A549 (cell line): ENCODE measurements around the gene SLC39A2. TPM values are rescaled to one million over a fixed set of nuclear protein-coding genes. Genes with fewer than 3 reads are reported as not detected.
"Not testable (repeated sequence)": the region's sequence is repeated elsewhere in the genome, so short reads cannot be mapped to it uniquely, and the experiment has no call there.

Source experiments
- ATAC-seq, 2 experiments: fragments of 200-7000 bp in 1 of 2; fragments of >200 bp in 1 of 2; cut with Nextera tagmentation in 1 of 2; cut with Tn5 transposase in 1 of 2; 3 replicates each; pipeline versions ENCODE4 v1.8.0 to v1.9.1; 2018 to 2020; ENCODE audit warnings: mild to moderate bottlenecking in 1 of 2, moderate library complexity in 1 of 2
- CTCF ChIA-PET: fragments of 300-600 bp; sonication (Branson Sonifier 250); formaldehyde crosslinking; extraction: SDS; loops from one replicate; lab custom pipeline; 2021; ENCODE audit warnings: antibody characterized with exemption, inconsistent platforms; lab: Yijun Ruan, JAX
- POLR2A ChIA-PET: fragments of 350-600 bp; formaldehyde crosslinking; extraction: SDS; loops from one replicate; lab custom pipeline; 2021; ENCODE audit warnings: antibody characterized with exemption, inconsistent platforms; lab: Yijun Ruan, JAX
- DNase-seq, 2 experiments: peaks; one replicate each; pipeline versions ENCODE4 v3.0.0 to v3.0.0-alpha.2; 2011 to 2016; ENCODE audit warnings: low read depth in 1 of 2, low spot score in 1 of 2
- FAIRE-seq: peaks from 2 replicates; lab custom pipeline; 2011; peaks lifted over from hg19 to GRCh38; lab: Jason Lieb, UNC
- H3K27ac ChIP-seq, 2 experiments: fragments of >200 bp; sonication (Bioruptor Twin); formaldehyde crosslinking; 3 replicates each; pipeline ENCODE4 v1.5.1; 2016 to 2017
- H3K4me1 ChIP-seq: fragments of >200 bp; sonication (Bioruptor Twin); formaldehyde crosslinking; 3 replicates; pipeline ENCODE4 v1.6.1; 2016
- H3K4me2 ChIP-seq: fragments of >200 bp; sonication (Bioruptor Twin); formaldehyde crosslinking; 3 replicates; pipeline ENCODE4 v1.6.1; 2016
- H3K4me3 ChIP-seq: fragments of >200 bp; sonication (Bioruptor Twin); formaldehyde crosslinking; 3 replicates; pipeline ENCODE4 v1.5.1; 2016
- H3K9me3 ChIP-seq: fragments of >200 bp; sonication (Bioruptor Twin); formaldehyde crosslinking; 3 replicates; pipeline ENCODE4 v1.6.1; 2016
- BHLHE40 ChIP-seq: IDR thresholded peaks from 2 replicates; pipeline ENCODE4 v1.6.1; 2012; ENCODE audit warnings: low read depth, low read length, inconsistent platforms
- CHD4 ChIP-seq: fragments of 200-600 bp; sonication (generic); IDR thresholded peaks from 2 replicates; pipeline ENCODE4 v1.6.1; 2016; ENCODE audit warnings: antibody characterized with exemption, mild to moderate bottlenecking, borderline replicate concordance
- EHMT2 ChIP-seq: fragments of 200-600 bp; sonication (generic); IDR thresholded peaks from 2 replicates; pipeline ENCODE4 v1.6.1; 2016; ENCODE audit warnings: antibody characterized with exemption, low read depth, mild to moderate bottlenecking, moderate library complexity
- FOSB ChIP-seq: fragments of 250-450 bp; sonication (Bioruptor Pico); IDR thresholded peaks from 2 replicates; pipeline ENCODE4 v1.5.0; 2020; ENCODE audit warnings: mild to moderate bottlenecking, moderate library complexity
- GATA3 ChIP-seq: IDR thresholded peaks from 2 replicates; pipeline ENCODE4 v1.6.1; 2012; ENCODE audit warnings: borderline replicate concordance
- HOXB13 ChIP-seq: fragments of 250-450 bp; sonication (Bioruptor Pico); IDR thresholded peaks from 2 replicates; pipeline ENCODE4 v1.5.0; 2020; ENCODE audit warnings: low read depth, mild to moderate bottlenecking, moderate library complexity
- MAFK ChIP-seq: fragments of 450-650 bp; IDR thresholded peaks from 2 replicates; pipeline ENCODE4 v1.6.1; 2014; ENCODE audit not compliant: partially characterized antibody
- NPAS2 ChIP-seq: fragments of 250-450 bp; sonication (Bioruptor Pico); IDR thresholded peaks from 2 replicates; pipeline ENCODE4 v1.8.0; 2022; ENCODE audit warnings: mild to moderate bottlenecking, moderate library complexity, borderline replicate concordance
- PHF8 ChIP-seq: fragments of 200-600 bp; sonication (generic); IDR thresholded peaks from 2 replicates; pipeline ENCODE4 v1.6.1; 2016; ENCODE audit warnings: low read depth, mild to moderate bottlenecking, antibody characterized with exemption, moderate library complexity, borderline replicate concordance
- RCOR1 ChIP-seq: fragments of 150-350 bp; IDR thresholded peaks from 2 replicates; pipeline ENCODE4 v1.6.1; 2014; ENCODE audit warnings: antibody characterized with exemption, low read length, low read depth
- RFX5 ChIP-seq: fragments of 450-650 bp; IDR thresholded peaks from 2 replicates; pipeline ENCODE4 v1.7.1; 2014; ENCODE audit warnings: antibody characterized with exemption, mild to moderate bottlenecking, moderate library complexity
- SMC3 ChIP-seq: fragments of >200 bp; sonication (Bioruptor Twin); formaldehyde crosslinking; IDR thresholded peaks from 3 replicates; pipeline ENCODE4 v1.6.1; 2018; ENCODE audit warnings: inconsistent platforms
- TFCP2L1 ChIP-seq: fragments of 250-450 bp; sonication (Bioruptor Pico); IDR thresholded peaks from 2 replicates; pipeline ENCODE4 v1.5.0; 2021; ENCODE audit warnings: mild to moderate bottlenecking
- ZNF302 ChIP-seq: fragments of 250-450 bp; sonication (Bioruptor Pico); IDR thresholded peaks from 2 replicates; pipeline ENCODE4 v1.9.0; 2021; ENCODE audit warnings: inconsistent platforms, mild to moderate bottlenecking, moderate library complexity
- WGBS: methylation state at CpG from one replicate; pipeline ENCODE4 v1.1.6; 2017; ENCODE audit errors: missing lambda C conversion rate; 5-methylcytosine and 5-hydroxymethylcytosine counted together
- polyA plus RNA-seq, 4 experiments: library from polyadenylated mRNA; depleted of rRNA in 3 of 4; stranded (reverse); fragments of >200 nt; fragmentation: RNase III in 1 of 4; extraction: RNeasy Plus Mini Kit Qiagen cat#74134 plus additional on column Dnase treatment in 1 of 4; gene quantifications; 2 replicates in 3 of 4; 3 replicates in 1 of 4; pipeline ENCODE4 v1.2.3, GENCODE V29; 2011 to 2017
- TF ChIP-seq, protein P1 (sequence below): IDR thresholded peaks from 2 replicates; pipeline ENCODE4 v1.6.1; 2012; ENCODE audit warnings: low read depth, borderline replicate concordance
- TF ChIP-seq, protein P2 (sequence below): fragments of 250-450 bp; sonication (Bioruptor Pico); IDR thresholded peaks from 2 replicates; pipeline ENCODE4 v1.5.0; 2020; ENCODE audit warnings: low read depth, mild to moderate bottlenecking, moderate library complexity

SLC39A2 gene
- polyA plus RNA-seq, 2 of the 4 experiments (the other 2 are of a cell fraction): not detected

DNA sequence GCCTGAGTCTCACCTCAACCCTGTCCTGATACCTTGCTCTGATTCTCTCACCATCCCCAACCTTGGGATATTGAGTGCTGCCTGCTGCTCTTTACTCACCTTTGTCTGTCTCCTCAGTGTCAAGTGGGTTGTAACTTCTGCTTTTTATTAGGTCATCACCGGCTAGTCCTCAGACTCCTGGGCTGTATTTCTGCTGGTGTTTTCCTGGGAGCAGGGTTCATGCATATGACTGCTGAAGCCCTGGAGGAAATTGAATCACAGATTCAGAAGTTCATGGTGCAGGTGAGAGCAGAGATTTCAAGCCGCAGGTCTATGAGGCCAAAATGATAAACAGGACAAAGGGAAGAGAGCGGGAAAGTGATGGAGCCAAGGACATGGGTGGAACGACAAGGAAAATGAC lies 498 bp downstream of the SLC39A2 start:
- Histone ChIP-seq H3K4me1 (no peaks in the 10 kb centered on the region), H3K4me2 (no peak overlapping the region), H3K9me3 (no peaks in the 10 kb centered on the region)
- no peak for DNase-seq
- ATAC-seq: no peak; a peak in 1 of 6 replicates
- FAIRE-seq: no peak
- CTCF ChIA-PET: interaction anchor here (1.6 to 10.9 kb wide), 4 partner anchors 17 to 142 kb away, joined by 3 to 185 read pairs (median 16); no protein-coding TSS in a partner anchor
- no peak for TF ChIP-seq EHMT2
- TF ChIP-seq, all 56 proteins: peak for 0
- H3K27ac ChIP-seq: no peak overlapping the region
- 79% methylated on average over 4 of the region's 4 CpGs for WGBS
- POLR2A ChIA-PET: no interaction called here
- no peak overlapping the region for H3K4me3 ChIP-seq

DNA sequence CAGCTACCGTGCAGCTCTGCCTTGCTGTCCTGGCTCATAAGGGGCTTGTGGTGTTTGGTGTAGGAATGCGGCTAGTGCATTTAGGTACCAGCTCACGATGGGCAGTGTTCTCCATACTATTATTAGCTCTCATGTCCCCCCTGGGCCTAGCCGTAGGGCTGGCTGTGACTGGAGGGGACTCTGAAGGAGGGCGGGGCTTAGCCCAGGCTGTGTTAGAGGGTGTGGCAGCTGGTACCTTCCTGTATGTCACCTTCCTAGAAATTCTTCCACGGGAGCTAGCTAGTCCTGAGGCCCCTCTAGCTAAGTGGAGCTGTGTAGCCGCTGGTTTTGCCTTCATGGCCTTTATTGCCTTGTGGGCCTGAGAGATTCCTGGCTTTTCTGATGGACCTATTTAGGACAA lies 2.1 kb downstream of the SLC39A2 start:
- Histone ChIP-seq H3K4me1 (no peaks in the 10 kb centered on the region), H3K4me2 (no peak overlapping the region)
- POLR2A ChIA-PET: no interaction called here
- 72% methylated on average over 5 of the region's 7 CpGs for WGBS
- TF ChIP-seq ZNF302 (CRISPR knock-in tag): no peak
- TF ChIP-seq RFX5: no peak
- no peak for TF ChIP-seq SMC3
- TF ChIP-seq MAFK: no peak
- no peak for TF ChIP-seq BHLHE40
- no peak for TF ChIP-seq FOSB
- no peak for TF ChIP-seq NPAS2
- TF ChIP-seq, protein P1, sequence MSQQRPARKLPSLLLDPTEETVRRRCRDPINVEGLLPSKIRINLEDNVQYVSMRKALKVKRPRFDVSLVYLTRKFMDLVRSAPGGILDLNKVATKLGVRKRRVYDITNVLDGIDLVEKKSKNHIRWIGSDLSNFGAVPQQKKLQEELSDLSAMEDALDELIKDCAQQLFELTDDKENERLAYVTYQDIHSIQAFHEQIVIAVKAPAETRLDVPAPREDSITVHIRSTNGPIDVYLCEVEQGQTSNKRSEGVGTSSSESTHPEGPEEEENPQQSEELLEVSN: no peak
- TF ChIP-seq, all 56 proteins: peak for 0
- ATAC-seq (no peak), FAIRE-seq (no peak), DNase-seq (no peak)
- CTCF ChIA-PET: interaction anchor here (0.9 to 10.9 kb wide), 5 partner anchors 16 to 91 kb away, joined by 3 to 185 read pairs (median 7); no protein-coding TSS in a partner anchor
- Histone ChIP-seq H3K9me3 (no peaks in the 10 kb centered on the region), H3K4me3 (no peak overlapping the region), H3K27ac (no peak overlapping the region)

DNA sequence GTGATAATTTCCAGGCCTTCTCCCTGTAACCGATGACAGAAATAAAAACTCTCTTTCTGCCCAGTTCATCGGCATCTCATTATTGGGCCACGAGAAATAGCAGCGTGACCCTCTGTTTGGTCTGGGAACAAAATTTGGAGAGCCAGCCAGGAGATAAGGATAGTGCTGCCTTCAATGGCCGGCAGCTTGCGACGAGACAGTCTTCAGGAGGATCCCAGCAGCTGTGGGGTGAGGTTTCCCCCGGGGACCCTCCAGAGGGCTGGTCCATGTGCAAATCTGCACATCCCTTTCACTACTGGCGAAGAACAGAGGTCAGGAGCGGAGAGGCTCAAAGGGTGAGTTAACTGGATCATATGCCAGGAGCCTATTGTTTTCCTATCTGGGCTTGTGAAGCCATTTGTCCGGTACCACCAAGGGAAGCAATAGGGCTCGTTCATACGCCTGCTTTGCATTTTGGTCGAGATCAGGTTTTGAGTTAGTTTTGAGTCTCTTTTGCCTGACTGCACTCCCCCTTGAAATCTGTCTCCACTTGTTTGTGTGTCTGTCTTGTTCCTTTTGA lies 4.8 kb downstream of the SLC39A2 start:
- Histone ChIP-seq H3K9me3 (no peaks in the 10 kb centered on the region), H3K4me3 (no peak overlapping the region), H3K4me2 (no peak overlapping the region), H3K27ac (no peak overlapping the region), H3K4me1 (no peaks in the 10 kb centered on the region)
- ATAC-seq: no peak
- FAIRE-seq: no peak
- ChIA-PET POLR2A (no interaction called here), CTCF (interaction anchor here (1.0 to 10.9 kb wide), 10 partner anchors 10 to 228 kb away, joined by 3 to 185 read pairs (median 7); partner anchors contain the start of gene METTL17)
- DNase-seq: no peak
- no peak for TF ChIP-seq FOSB
- no peak for TF ChIP-seq GATA3
- no peak for TF ChIP-seq CHD4
- WGBS: 82% methylated on average over 14 of the region's 14 CpGs

DNA sequence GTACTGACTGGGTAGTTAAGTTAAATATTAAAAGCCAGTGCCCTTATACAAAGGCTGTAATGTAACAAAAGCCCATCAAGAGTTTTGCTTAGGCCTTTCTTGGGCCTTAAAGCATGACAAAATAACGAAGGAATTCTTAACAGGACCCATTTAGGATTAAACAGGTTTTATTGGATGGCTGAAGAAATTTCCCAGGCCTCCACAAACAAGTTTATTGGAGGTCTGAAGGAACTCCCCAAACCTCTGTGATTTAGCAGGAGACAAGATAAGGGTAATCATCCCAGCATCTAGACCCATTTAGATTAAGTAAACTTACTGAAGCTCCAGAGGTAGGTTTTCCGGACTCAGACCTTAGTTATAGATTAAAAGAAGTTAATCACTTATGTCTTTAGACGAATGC lies 10.6 kb downstream of the SLC39A2 start:
- FAIRE-seq, H3K4me2 ChIP-seq: not testable (repeated sequence)
- CTCF ChIA-PET: interaction anchor here (1.4 to 16.3 kb wide), 7 partner anchors 8 to 96 kb away, joined by 3 to 323 read pairs (median 210); partner anchors contain the start of genes RNASE13, RNASE7, RNASE8 and SLC39A2

DNA sequence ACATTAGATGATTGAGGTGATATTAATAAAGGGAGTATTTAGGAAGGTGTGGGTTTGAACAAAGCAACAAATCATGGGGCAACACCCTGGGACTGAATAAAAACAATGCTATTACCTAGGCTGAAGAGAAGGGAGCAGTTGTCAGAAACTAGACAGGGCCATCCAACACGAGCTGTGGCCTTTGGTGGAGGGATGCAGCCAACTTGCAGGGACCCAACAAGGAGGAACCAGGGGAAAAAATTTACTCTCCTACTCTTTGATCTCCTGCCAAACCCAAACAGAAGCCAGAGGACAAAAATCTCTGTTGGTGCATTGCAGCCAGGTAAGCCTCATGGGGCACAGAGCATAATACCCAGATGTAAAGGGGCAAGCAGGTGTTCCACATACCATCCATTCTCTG lies 12.0 kb downstream of the SLC39A2 start:
- no peak for FAIRE-seq
- TF ChIP-seq RCOR1: no peak
- no peak for TF ChIP-seq PHF8
- TF ChIP-seq TFCP2L1 (CRISPR knock-in tag): no peak
- TF ChIP-seq, protein P2, sequence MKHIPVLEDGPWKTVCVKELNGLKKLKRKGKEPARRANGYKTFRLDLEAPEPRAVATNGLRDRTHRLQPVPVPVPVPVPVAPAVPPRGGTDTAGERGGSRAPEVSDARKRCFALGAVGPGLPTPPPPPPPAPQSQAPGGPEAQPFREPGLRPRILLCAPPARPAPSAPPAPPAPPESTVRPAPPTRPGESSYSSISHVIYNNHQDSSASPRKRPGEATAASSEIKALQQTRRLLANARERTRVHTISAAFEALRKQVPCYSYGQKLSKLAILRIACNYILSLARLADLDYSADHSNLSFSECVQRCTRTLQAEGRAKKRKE (CRISPR knock-in tag): no peak
- TF ChIP-seq HOXB13 (CRISPR knock-in tag): no peak

More for the DNA sequence above, 10.6 kb downstream of the SLC39A2 start:
- ATAC-seq, H3K4me1 ChIP-seq, DNase-seq, H3K4me3 ChIP-seq, H3K27ac ChIP-seq, H3K9me3 ChIP-seq, POLR2A ChIA-PET: not testable (repeated sequence)
- 60% methylated on average over 3 of the region's 3 CpGs for WGBS

More for the DNA sequence above, 12.0 kb downstream of the SLC39A2 start:
- H3K4me2 ChIP-seq: no peak overlapping the region
- ChIA-PET POLR2A (no interaction called here), CTCF (interaction anchor here (0.7 to 16.3 kb wide), 9 partner anchors 10 to 94 kb away, joined by 3 to 323 read pairs (median 185); partner anchors contain the start of genes RNASE13, RNASE7, SLC39A2 and TMEM253)
- WGBS: 10% methylated on average over 1 of the region's 1 CpG
- H3K4me1 ChIP-seq: no peaks in the 10 kb centered on the region
- H3K4me3 ChIP-seq: no peak overlapping the region
- H3K9me3 ChIP-seq: no peaks in the 10 kb centered on the region
- ATAC-seq: no peak
- no peak overlapping the region for H3K27ac ChIP-seq
- DNase-seq: no peak
